Astrocyte (in vitro differentiated cells and primary cell): Measurements from ENCODE around the gene KLHL22. TPM values are rescaled to one million over a fixed set of nuclear protein-coding genes. Genes with fewer than 3 reads are reported as not detected.

Experiments
- DNase-seq: peaks from one replicate; pipeline ENCODE4 v3.0.0-alpha.2; 2010; ENCODE audit warnings: low read depth
- FAIRE-seq: peaks from 2 replicates; lab custom pipeline; 2011; peaks lifted over from hg19 to GRCh38; lab: Jason Lieb, UNC
- H2AFZ ChIP-seq: 2 replicates; pipeline ENCODE4 v1.6.0; 2012; ENCODE audit warnings: low read depth, low read length, inconsistent platforms
- H3K27ac ChIP-seq: 2 replicates; pipeline ENCODE4 v1.5.1; 2011; ENCODE audit warnings: low read depth, low read length, inconsistent platforms
- H3K27me3 ChIP-seq: 2 replicates; pipeline ENCODE4 v1.6.0; 2011; ENCODE audit warnings: low read length, inconsistent platforms; ENCODE audit not compliant: insufficient read depth
- H3K36me3 ChIP-seq: 2 replicates; pipeline ENCODE4 v1.5.1; 2011; ENCODE audit warnings: low read length, inconsistent platforms; ENCODE audit not compliant: insufficient read depth
- H3K4me1 ChIP-seq: 2 replicates; pipeline ENCODE4 v1.5.1; 2011; ENCODE audit warnings: low read length, inconsistent platforms; ENCODE audit not compliant: insufficient read depth
- H3K4me2 ChIP-seq: 2 replicates; pipeline ENCODE4 v1.6.0; 2012; ENCODE audit warnings: low read length, inconsistent platforms
- H3K4me3 ChIP-seq: 2 replicates; pipeline ENCODE4 v1.5.1; 2011; ENCODE audit warnings: low read depth, mild to moderate bottlenecking, low read length, inconsistent platforms; ENCODE audit not compliant: insufficient read depth
- H3K79me2 ChIP-seq: 2 replicates; pipeline ENCODE4 v1.6.0; 2012; ENCODE audit warnings: mild to moderate bottlenecking, low read length, inconsistent platforms; ENCODE audit not compliant: insufficient read depth
- H3K9ac ChIP-seq: 2 replicates; pipeline ENCODE4 v1.6.0; 2012; ENCODE audit warnings: mild to moderate bottlenecking, low read length, inconsistent platforms
- H3K9me3 ChIP-seq: 2 replicates; pipeline ENCODE4 v1.5.1; 2012; ENCODE audit warnings: low read depth, mild to moderate bottlenecking, low read length, inconsistent platforms; ENCODE audit not compliant: insufficient read depth
- H4K20me1 ChIP-seq: 2 replicates; pipeline ENCODE4 v1.6.0; 2012; ENCODE audit warnings: low read length, inconsistent platforms; ENCODE audit not compliant: insufficient read depth
- H3K27ac Mint-ChIP-seq: one replicate; pipeline ENCODE4 v1.8.0; 2021; ENCODE audit warnings: mild to moderate bottlenecking, mixed read lengths; ENCODE audit not compliant: unreplicated experiment
- H3K27me3 Mint-ChIP-seq: one replicate; pipeline ENCODE4 v1.8.0; 2021; ENCODE audit warnings: low read depth, mixed read lengths; ENCODE audit not compliant: unreplicated experiment
- H3K36me3 Mint-ChIP-seq: one replicate; pipeline ENCODE4 v1.8.0; 2021; ENCODE audit warnings: low read depth, mixed read lengths; ENCODE audit not compliant: unreplicated experiment
- H3K4me1 Mint-ChIP-seq: one replicate; pipeline ENCODE4 v1.8.0; 2021; ENCODE audit warnings: low read depth, mixed read lengths; ENCODE audit not compliant: unreplicated experiment
- H3K4me3 Mint-ChIP-seq: one replicate; pipeline ENCODE4 v1.8.0; 2021; ENCODE audit warnings: mild to moderate bottlenecking, moderate library complexity, mixed read lengths; ENCODE audit not compliant: unreplicated experiment
- H3K9me3 Mint-ChIP-seq: one replicate; pipeline ENCODE4 v1.8.0; 2021; ENCODE audit warnings: mild to moderate bottlenecking, mixed read lengths; ENCODE audit not compliant: unreplicated experiment
- CTCF ChIP-seq: IDR thresholded peaks from 2 replicates; pipeline ENCODE4 v1.5.1; 2011; ENCODE audit warnings: low read depth, mild to moderate bottlenecking, inconsistent platforms, low read length, moderate library complexity; ENCODE audit not compliant: insufficient read depth
- EZH2 ChIP-seq: IDR thresholded peaks from 2 replicates; pipeline ENCODE4 v1.6.1; 2012; ENCODE audit warnings: mild to moderate bottlenecking, low read length, inconsistent platforms; ENCODE audit not compliant: insufficient read depth
- total RNA-seq: library from RNA; stranded (reverse); gene quantifications from 2 replicates; pipeline ENCODE4 v1.2.1, GENCODE V29; 2021

Gene KLHL22
- total RNA-seq, 1 donor from 2014 or later = 14.0 TPM

- Histone ChIP-seq H4K20me1 (peaks cover 19% of the 10 kb centered on the region), H3K27me3 (no peaks in the 10 kb centered on the region), H3K9ac (no peak overlapping the region), H3K9me3 (no peaks in the 10 kb centered on the region), H3K79me2 (peaks cover 5% of the 10 kb centered on the region), H3K4me2 (no peak overlapping the region), H2AFZ (no peak overlapping the region), H3K4me3 (no peak overlapping the region), H3K4me1 (peaks cover 4% of the 10 kb centered on the region), H3K36me3 (no peaks in the 10 kb centered on the region), H3K27ac (no peak overlapping the region)
- H3K27me3 Mint-ChIP-seq = peaks cover 16% of the 10 kb centered on the region
- no peaks in the 10 kb centered on the region for H3K9me3 Mint-ChIP-seq
- no peak overlapping the region for H3K4me3 Mint-ChIP-seq
- peaks cover 19% of the 10 kb centered on the region for H3K36me3 Mint-ChIP-seq
- no peak overlapping the region for H3K27ac Mint-ChIP-seq
- peaks cover 3% of the 10 kb centered on the region for H3K4me1 Mint-ChIP-seq
- TF ChIP-seq EZH2 = no peak
- FAIRE-seq (no peak), DNase-seq (no peak)
These were observed 53.7 kb downstream of the KLHL22 start for GRCh38 chr22:20441631-20442484.

GRCh38 chr22:20440637-20441591, 54.7 kb downstream of the KLHL22 start:
- no peaks in the 10 kb centered on the region for H3K27me3 ChIP-seq
- Mint-ChIP-seq H3K4me1 (peaks cover 3% of the 10 kb centered on the region), H3K27me3 (peaks cover 14% of the 10 kb centered on the region), H3K27ac (no peak overlapping the region), H3K9me3 (no peaks in the 10 kb centered on the region), H3K4me3 (no peak overlapping the region), H3K36me3 (peaks cover 15% of the 10 kb centered on the region)
- H2AFZ ChIP-seq = no peak overlapping the region
- FAIRE-seq = no peak
- H3K9ac ChIP-seq = no peak overlapping the region
- peaks cover 14% of the 10 kb centered on the region for H3K79me2 ChIP-seq
- no peak for DNase-seq
- no peaks in the 10 kb centered on the region for H3K9me3 ChIP-seq
- H3K4me2 ChIP-seq = no peak overlapping the region
- no peak overlapping the region for H3K27ac ChIP-seq
- H3K4me3 ChIP-seq = no peak overlapping the region
- no peaks in the 10 kb centered on the region for H3K36me3 ChIP-seq
- peaks cover 8% of the 10 kb centered on the region for H3K4me1 ChIP-seq
- peaks cover 25% of the 10 kb centered on the region for H4K20me1 ChIP-seq
- TF ChIP-seq EZH2 = no peak
- TF ChIP-seq CTCF = no peak

- Histone ChIP-seq H3K27me3 (no peaks in the 10 kb centered on the region), H3K4me3 (no peak overlapping the region), H3K4me2 (no peak overlapping the region), H3K79me2 (peaks cover 23% of the 10 kb centered on the region), H3K9me3 (no peaks in the 10 kb centered on the region), H4K20me1 (peaks cover 34% of the 10 kb centered on the region), H3K9ac (no peak overlapping the region), H3K4me1 (peaks cover 14% of the 10 kb centered on the region), H3K36me3 (no peaks in the 10 kb centered on the region), H3K27ac (no peak overlapping the region), H2AFZ (no peak overlapping the region)
- Mint-ChIP-seq H3K27me3 (peaks cover 22% of the 10 kb centered on the region), H3K4me1 (peaks cover 9% of the 10 kb centered on the region), H3K9me3 (no peaks in the 10 kb centered on the region), H3K4me3 (no peak overlapping the region), H3K36me3 (peaks cover 16% of the 10 kb centered on the region), H3K27ac (no peak overlapping the region)
- DNase-seq (no peak), FAIRE-seq (no peak)
- no peak for TF ChIP-seq CTCF
- no peak for TF ChIP-seq EZH2
These were observed 55.5 kb downstream of the KLHL22 start for GRCh38 chr22:20439928-20440575.
